OCI-LY7 (cell line): ENCODE data around the gene PPM1N. TPM values are rescaled to one million over a fixed set of nuclear protein-coding genes. Genes with fewer than 3 reads are reported as not detected.

Source experiments
- BruUV-seq: library from RNA; stranded (reverse); fragments of 400-500 nt; replicated peaks from 2 replicates; lab custom pipeline; 2021; lab: Mats Ljungman, UMichigan
- CTCF ChIA-PET: fragments of 300-600 bp; sonication (Branson Sonifier 250); formaldehyde crosslinking; loops from one replicate; lab custom pipeline; 2022; ENCODE audit warnings: antibody characterized with exemption; ENCODE audit not compliant: unreplicated experiment; lab: Charles Lee
- POLR2A ChIA-PET: fragments of 300-600 bp; sonication (Branson Sonifier 250); formaldehyde crosslinking; loops from one replicate; lab custom pipeline; 2022; ENCODE audit warnings: antibody characterized with exemption; lab: Charles Lee
- DNase-seq: peaks from one replicate; pipeline ENCODE4 v3.0.0-alpha.2; 2015; ENCODE audit warnings: low spot score
- H2AFZ ChIP-seq: fragments of 200-600 bp; sonication (generic), shearing (Covaris generic); 2 replicates; pipeline ENCODE4 v1.6.1; 2014; ENCODE audit warnings: mild to moderate bottlenecking, antibody characterized with exemption, low read length, moderate library complexity
- H3K27ac ChIP-seq: fragments of 200-600 bp; sonication (generic); 2 replicates; pipeline ENCODE4 v1.5.1; 2014; ENCODE audit warnings: mixed run types, low read depth, mild to moderate bottlenecking, moderate library complexity, low read length, inconsistent platforms; ENCODE audit not compliant: poor library complexity, severe bottlenecking
- H3K36me3 ChIP-seq: fragments of 200-600 bp; sonication (generic); 2 replicates; pipeline ENCODE4 v1.6.1; 2014; ENCODE audit warnings: mild to moderate bottlenecking, antibody characterized with exemption, low read length, moderate library complexity, mixed read lengths; ENCODE audit not compliant: insufficient read depth
- H3K4me1 ChIP-seq: fragments of 200-600 bp; sonication (generic); 2 replicates; pipeline ENCODE4 v1.5.1; 2014; ENCODE audit warnings: mild to moderate bottlenecking, low read length; ENCODE audit not compliant: insufficient read depth, poor library complexity, severe bottlenecking
- H3K4me2 ChIP-seq: fragments of 200-600 bp; sonication (generic); 2 replicates; pipeline ENCODE4 v1.6.1; 2014; ENCODE audit warnings: mild to moderate bottlenecking, low read length
- H3K4me3 ChIP-seq: fragments of 200-600 bp; sonication (generic); 2 replicates; pipeline ENCODE4 v1.5.1; 2014; ENCODE audit warnings: mild to moderate bottlenecking, low read depth, low read length; ENCODE audit not compliant: poor library complexity, severe bottlenecking
- H3K79me2 ChIP-seq: fragments of 200-600 bp; sonication (generic); 2 replicates; pipeline ENCODE4 v1.6.1; 2016; ENCODE audit warnings: low read depth, mild to moderate bottlenecking, low read length, moderate library complexity, mixed read lengths; ENCODE audit not compliant: insufficient read depth
- H3K9me2 ChIP-seq: fragments of 200-600 bp; sonication (generic); 2 replicates; pipeline ENCODE4 v1.6.1; 2016; ENCODE audit warnings: mild to moderate bottlenecking, low read length, mixed read lengths; ENCODE audit not compliant: insufficient read depth
- H3K9me3 ChIP-seq: fragments of 200-600 bp; sonication (generic); 2 replicates; pipeline ENCODE4 v1.6.1; 2014; ENCODE audit warnings: mild to moderate bottlenecking, mixed run types, low read length, mixed read lengths
- H4K20me1 ChIP-seq: fragments of 200-600 bp; sonication (generic); 2 replicates; pipeline ENCODE4 v1.6.1; 2014; ENCODE audit warnings: mild to moderate bottlenecking, antibody characterized with exemption, low read length, moderate library complexity, mixed read lengths; ENCODE audit not compliant: insufficient read depth
- CTCF ChIP-seq: fragments of 200-600 bp; sonication (generic); conservative IDR thresholded peaks from 2 replicates; pipeline ENCODE4 v1.5.1; 2014; ENCODE audit warnings: mild to moderate bottlenecking, antibody characterized with exemption, low read length, moderate library complexity, mixed read lengths
- EZH2phosphoT487 ChIP-seq: fragments of 200-600 bp; sonication (generic); IDR thresholded peaks from 2 replicates; pipeline ENCODE4 v1.6.1; 2018; ENCODE audit warnings: low read depth, borderline replicate concordance, mild to moderate bottlenecking, mixed run types, antibody characterized with exemption, low read length, moderate library complexity, mixed read lengths
- intact Hi-C: fragments of 100-400 bp; cut with micrococcal nuclease; formaldehyde crosslinking; loops from one replicate; pipeline ENCODE4 v1.10.0; 2022; ENCODE audit not compliant: unreplicated experiment
- total RNA-seq, 2 experiments: library from RNA; depleted of rRNA in 1 of 2; stranded (reverse); fragments of >200 nt in 1 of 2; shearing (Covaris generic) in 1 of 2; gene quantifications; 2 replicates each; pipeline ENCODE4 v1.2.3, GENCODE V29; 2014 to 2022

Gene PPM1N
- total RNA-seq, 2 experiments from 2014 or later: 1.6 to 2.8 TPM

DNA sequence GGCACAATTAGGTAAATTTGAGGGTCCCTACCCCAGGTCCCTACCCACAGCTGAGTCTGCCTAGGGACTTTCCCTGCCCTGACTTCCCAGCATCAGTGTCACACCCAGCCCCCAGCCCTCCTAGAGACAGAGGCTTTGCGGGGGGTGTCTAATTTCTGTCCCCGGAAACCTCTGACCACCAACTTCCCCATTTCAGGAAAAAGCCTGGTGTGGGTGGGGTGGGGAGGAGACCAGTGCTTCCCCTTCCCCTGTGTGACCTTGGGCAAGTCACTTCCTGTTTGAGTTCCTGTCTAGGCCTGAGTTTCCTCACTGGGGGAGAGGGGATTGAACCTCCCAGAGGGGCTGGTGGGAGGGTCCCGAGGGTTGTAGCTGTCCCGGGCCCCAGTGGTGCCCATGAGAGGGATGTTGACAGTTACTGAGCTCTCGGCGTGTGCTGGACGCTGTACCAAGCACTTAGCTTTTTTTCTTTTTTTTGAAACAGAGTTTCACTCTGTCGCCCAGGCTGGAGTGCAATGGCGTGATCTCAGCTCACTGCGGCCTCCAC, 16.9 kb downstream of the PPM1N start:
- TF ChIP-seq CTCF (no peak), EZH2phosphoT487 (no peak)
- BruUV-seq: no TSS peak
- peaks cover 22% of the 10 kb centered on the region for H3K4me1 ChIP-seq

GRCh38 chr19:45515807-45516401, 17.7 kb downstream of the PPM1N start:
- TF ChIP-seq CTCF (no peak), EZH2phosphoT487 (no peak)
- Histone ChIP-seq H3K9me3 (no peaks in the 10 kb centered on the region), H2AFZ (no peak overlapping the region), H3K9me2 (no peaks in the 10 kb centered on the region), H3K4me2 (no peak overlapping the region), H3K27ac (no peak overlapping the region), H3K4me3 (no peak overlapping the region), H3K36me3 (peaks cover 10% of the 10 kb centered on the region), H3K4me1 (peaks cover 22% of the 10 kb centered on the region), H4K20me1 (peaks cover 15% of the 10 kb centered on the region), H3K79me2 (no peaks in the 10 kb centered on the region; the same call in 1 of the 2 replicates)
- intact Hi-C loops: no loop called here
- ChIA-PET CTCF (no interaction called here), POLR2A (no interaction called here)
- no peak for DNase-seq
- no TSS peak for BruUV-seq

More for the DNA sequence above, 16.9 kb downstream of the PPM1N start:
- no peak overlapping the region for H3K27ac ChIP-seq
- H4K20me1 ChIP-seq: peaks cover 15% of the 10 kb centered on the region
- H3K4me2 ChIP-seq: peak overlapping the region; percentile 70
- intact Hi-C loops: no loop called here
- H3K36me3 ChIP-seq: peaks cover 10% of the 10 kb centered on the region
- no peak overlapping the region for H3K4me3 ChIP-seq
- CTCF ChIA-PET: no interaction called here
- H3K9me2 ChIP-seq: no peaks in the 10 kb centered on the region
- peak; percentile 61 for DNase-seq
- no peaks in the 10 kb centered on the region for H3K9me3 ChIP-seq
- peaks cover 1% of the 10 kb centered on the region; the same call in 1 of the 2 replicates for H3K79me2 ChIP-seq
- no peak overlapping the region for H2AFZ ChIP-seq
- POLR2A ChIA-PET: no interaction called here

DNA sequence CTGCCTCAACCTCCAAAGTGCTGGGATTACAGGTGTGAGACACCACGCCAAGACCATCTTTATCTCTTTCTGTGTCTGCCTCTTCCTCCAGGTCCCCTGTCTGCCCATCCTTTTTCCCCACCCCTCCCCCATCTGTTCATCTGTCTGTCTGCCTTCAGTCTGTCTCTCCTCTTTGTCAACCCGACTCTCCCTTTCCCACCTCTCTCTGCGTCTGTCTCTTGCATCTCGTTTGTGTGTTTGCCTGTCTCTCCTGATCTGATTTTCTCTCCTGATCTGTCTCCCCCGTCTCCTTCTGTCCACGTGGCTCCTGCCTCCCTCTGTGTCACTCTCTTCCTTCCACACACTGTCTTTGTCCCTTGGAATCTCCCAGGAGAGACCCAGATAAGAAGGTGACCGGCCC, 19.0 kb downstream of the PPM1N start:
- intact Hi-C loops: no loop called here
- H3K4me2 ChIP-seq: no peak overlapping the region
- ChIA-PET CTCF (no interaction called here), POLR2A (interaction anchor here (0.6 kb wide), 1 partner anchor 26 kb away, joined by 4 read pairs; no protein-coding TSS in a partner anchor)
- peaks cover 15% of the 10 kb centered on the region for H4K20me1 ChIP-seq
- H3K4me1 ChIP-seq: peaks cover 22% of the 10 kb centered on the region
- H2AFZ ChIP-seq: no peak overlapping the region
- no peak for DNase-seq
- H3K27ac ChIP-seq: no peak overlapping the region
- H3K36me3 ChIP-seq: peaks cover 15% of the 10 kb centered on the region
- no TSS peak for BruUV-seq
- no peaks in the 10 kb centered on the region; the same call in 1 of the 2 replicates for H3K79me2 ChIP-seq
- H3K9me3 ChIP-seq: no peaks in the 10 kb centered on the region
- no peaks in the 10 kb centered on the region for H3K9me2 ChIP-seq
- TF ChIP-seq CTCF (no peak), EZH2phosphoT487 (no peak)
- H3K4me3 ChIP-seq: no peak overlapping the region
